HEK293T (cell line): ENCODE data around the gene TRIOBP.

Experiments
- BHLHE40 ChIP-seq: fragments of 450-650 bp; IDR thresholded peaks from 2 replicates; pipeline ENCODE4 v1.6.1; 2016; ENCODE audit warnings: mild to moderate bottlenecking, moderate library complexity, borderline replicate concordance
- FOXK2 ChIP-seq: fragments of 450-650 bp; IDR thresholded peaks from 2 replicates; pipeline ENCODE4 v1.6.1; 2016; ENCODE audit warnings: mild to moderate bottlenecking
- HDGF ChIP-seq: fragments of 450-650 bp; IDR thresholded peaks from 2 replicates; pipeline ENCODE4 v1.6.1; 2017; ENCODE audit warnings: antibody characterized with exemption, borderline replicate concordance
- NFRKB ChIP-seq: fragments of 450-650 bp; IDR thresholded peaks from 2 replicates; pipeline ENCODE4 v1.6.1; 2016; ENCODE audit warnings: mild to moderate bottlenecking, moderate library complexity
- SP1 ChIP-seq: fragments of 450-650 bp; IDR thresholded peaks from 2 replicates; pipeline ENCODE4 v1.6.1; 2017
- SUZ12 ChIP-seq: fragments of 450-650 bp; IDR thresholded peaks from 2 replicates; pipeline ENCODE4 v1.6.1; 2016; ENCODE audit warnings: mild to moderate bottlenecking
- TARDBP ChIP-seq: fragments of 450-650 bp; IDR thresholded peaks from 2 replicates; pipeline ENCODE4 v1.6.1; 2016
- ZNF384 ChIP-seq: fragments of 450-650 bp; IDR thresholded peaks from 2 replicates; pipeline ENCODE4 v1.6.1; 2016
- TF ChIP-seq, protein P1 (sequence below): fragments of 450-650 bp; IDR thresholded peaks from 2 replicates; pipeline ENCODE4 v1.6.1; 2016

DNA sequence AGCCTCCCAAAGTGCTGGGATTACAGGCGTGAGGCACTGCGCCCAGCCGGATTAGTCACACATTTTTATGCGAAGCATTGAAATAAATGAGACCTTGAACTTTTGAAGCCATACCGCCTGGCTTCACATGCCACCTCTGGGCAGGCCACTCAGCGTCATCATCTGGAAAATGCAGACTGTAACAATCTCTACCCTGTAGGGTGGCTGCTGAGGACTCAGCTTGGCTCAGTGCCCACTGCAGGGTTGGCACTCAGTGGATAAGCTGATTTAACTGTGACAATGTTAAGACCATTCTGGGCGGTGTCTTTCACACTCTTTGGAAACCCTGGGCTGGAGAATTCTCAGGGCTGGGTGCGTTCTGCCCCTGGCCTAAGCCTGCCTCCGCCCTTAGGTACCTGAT lies 48.9 kb upstream of the TRIOBP start:
- TF ChIP-seq HDGF (no peak), SUZ12 (no peak), ZNF384 (no peak), FOXK2 (no peak), NFRKB (no peak), BHLHE40 (no peak), TARDBP (no peak), SP1 (no peak)
- TF ChIP-seq, protein P1, sequence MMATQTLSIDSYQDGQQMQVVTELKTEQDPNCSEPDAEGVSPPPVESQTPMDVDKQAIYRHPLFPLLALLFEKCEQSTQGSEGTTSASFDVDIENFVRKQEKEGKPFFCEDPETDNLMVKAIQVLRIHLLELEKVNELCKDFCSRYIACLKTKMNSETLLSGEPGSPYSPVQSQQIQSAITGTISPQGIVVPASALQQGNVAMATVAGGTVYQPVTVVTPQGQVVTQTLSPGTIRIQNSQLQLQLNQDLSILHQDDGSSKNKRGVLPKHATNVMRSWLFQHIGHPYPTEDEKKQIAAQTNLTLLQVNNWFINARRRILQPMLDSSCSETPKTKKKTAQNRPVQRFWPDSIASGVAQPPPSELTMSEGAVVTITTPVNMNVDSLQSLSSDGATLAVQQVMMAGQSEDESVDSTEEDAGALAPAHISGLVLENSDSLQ = no peak
